GM19238 (cell line): Measurements from ENCODE around the gene INKA1.

Experiments
- DNase-seq: peaks from one replicate; pipeline ENCODE4 v3.0.0; 2011; ENCODE audit warnings: low spot score; ENCODE audit not compliant: insufficient read length

The INKA1 gene

DNA sequence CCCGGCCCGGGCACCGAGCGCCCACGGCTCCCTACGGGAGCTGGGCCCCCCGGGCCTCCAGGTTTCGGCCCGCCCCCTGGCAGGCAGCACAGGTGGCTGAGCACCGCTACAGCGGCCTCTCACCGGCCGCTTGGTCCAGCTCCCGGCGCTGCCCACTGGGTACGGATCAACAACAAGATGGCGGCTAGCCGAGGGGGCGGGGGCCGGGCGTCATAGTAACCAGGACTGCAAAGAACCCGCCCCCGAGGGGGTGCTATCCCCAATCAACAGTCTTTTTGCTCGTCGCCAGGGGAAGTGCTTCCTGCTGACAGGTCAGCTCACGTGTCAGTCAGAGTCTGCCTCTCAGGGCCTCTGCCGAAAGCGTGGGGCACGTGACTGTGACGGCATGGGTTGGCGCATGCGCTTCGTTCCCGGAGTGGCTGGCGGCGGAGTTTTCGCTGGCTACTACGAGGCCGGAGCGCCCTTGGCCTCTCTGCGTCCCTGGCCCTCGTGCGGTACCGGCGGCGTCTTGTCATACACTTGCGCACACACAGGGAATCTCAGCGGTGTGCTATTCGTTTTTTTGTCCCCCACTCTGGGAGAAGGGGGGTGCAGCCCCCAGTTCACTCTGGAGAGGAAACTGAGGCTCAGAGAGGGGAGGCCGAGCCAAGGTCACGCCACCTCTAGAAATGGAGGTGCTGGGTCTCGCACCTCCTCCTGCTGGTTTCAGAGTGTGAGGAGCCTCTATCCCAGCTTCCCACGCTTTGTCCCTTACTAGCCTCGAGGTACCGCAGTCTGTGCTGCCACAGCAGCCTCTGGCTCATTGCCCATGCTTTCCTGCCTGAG, 16.5 kb upstream of the INKA1 start, which contains the start of gene IP6K1:
TSS of gene IP6K1 (minus strand) at position 186 of the 825 bp plus-strand sequence. CDS start 38,502 bp downstream, outside the sequence.
- peak; percentile 100 for DNase-seq

DNA sequence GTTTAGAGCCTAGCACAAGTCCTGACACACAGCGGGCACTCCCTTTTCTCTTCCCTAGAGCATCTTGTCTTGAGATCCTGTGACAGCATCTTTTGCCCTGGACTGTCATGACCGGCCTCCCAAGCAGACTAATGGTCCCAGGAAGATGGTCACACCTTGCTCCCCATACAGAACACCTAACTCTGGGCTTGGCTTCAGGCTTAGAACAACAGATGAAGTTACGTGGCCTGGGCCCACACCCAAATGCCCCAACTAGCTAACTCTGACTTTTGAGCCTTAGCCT, 15.9 kb upstream of the INKA1 start:
- DNase-seq: no peak

DNA sequence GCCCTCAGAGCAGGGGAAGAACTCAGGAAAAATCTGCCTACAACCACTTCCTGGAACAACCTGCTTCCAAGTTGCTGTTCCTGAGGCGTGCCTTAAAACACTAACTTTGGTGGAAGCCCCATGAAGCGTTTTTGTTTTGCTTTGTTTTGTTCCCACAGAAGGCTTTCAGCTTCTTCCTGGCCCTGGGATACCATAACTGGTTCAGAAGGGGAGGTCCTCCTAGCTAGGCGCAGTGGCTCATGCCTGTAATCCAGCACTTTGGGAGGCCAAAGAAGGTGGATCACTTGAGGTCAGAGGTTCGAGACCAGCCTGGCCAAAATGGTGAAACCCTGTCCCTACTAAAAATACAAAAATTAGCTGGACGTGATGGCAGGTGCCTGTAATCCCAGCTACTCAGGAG, 15.5 kb upstream of the INKA1 start:
- DNase-seq: no peak

DNA sequence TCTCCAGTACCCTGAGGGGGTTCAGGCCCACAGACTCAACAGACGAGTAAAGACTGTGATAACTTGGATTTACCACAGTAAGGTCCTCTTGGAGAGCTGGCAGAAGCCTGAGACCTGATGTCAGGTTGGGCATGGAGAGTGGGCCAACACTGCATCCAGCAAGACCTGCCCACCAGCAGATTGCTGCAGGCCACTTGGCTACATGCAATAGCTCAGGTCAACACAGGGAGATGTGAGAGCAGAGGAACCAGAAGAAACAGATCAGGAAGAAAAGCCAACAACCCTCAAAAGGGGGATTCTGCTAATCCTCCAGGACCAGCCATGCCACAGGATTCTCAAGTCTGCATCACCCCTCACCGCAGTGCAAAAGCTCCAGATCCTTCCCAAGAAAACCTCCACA, 15.0 kb upstream of the INKA1 start:
- no peak for DNase-seq

DNA sequence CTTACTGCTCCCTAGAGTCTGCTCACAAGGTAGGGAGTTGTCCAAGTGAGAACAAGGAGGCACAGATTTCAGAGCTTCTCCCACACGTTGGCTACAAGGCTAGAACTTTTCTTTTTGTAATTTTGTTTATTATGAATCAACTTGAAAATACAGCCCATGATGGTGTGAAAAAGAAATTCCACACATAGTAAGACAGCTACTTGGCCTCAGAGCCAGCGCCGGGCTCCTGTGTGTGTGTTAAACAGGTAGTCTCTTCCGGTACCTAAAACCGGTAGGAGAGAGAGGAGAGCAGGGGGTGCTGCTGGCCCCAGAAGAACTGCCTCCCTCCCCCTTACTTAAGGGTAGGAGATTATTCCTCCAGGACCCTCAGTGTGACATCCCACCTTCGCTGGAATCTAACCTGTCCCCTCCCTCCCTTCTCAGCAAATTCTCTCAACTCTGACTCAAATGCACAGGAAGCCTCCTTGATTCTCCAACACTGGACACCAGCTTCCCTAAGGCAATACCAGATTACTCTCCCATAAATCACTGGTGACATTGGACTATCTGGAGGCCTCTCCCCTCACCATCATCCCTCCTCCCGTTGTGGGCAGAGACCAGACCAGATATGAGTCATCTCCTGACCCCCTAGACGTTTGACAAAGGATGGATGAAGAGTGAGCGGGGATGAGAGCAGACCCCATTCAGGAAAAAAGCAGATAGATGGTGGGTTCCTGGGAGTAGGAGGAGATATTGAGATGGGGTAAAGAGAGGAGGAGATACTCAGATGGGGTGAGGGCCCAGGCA, 12.2 kb upstream of the INKA1 start:
- no peak for DNase-seq

DNA sequence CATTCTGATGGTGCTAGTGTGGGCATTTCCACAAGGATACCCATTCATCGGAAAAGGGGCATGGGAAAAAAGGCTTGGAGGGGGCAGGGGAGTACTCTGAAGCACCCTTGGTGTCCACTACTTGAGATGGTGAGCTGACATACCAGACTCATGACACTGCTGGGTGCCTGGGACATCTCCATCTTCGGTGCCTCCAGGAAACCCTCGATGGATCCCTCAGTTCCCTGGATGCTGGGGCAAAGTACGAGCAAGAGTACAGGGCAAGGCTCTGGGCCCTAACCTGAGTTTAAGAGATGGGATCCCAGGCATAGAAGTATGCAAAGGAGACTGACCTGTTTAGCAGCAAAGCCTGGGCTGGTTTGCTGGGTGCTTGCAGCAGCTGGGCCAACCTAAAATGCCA, 11.5 kb upstream of the INKA1 start:
- no peak for DNase-seq

DNA sequence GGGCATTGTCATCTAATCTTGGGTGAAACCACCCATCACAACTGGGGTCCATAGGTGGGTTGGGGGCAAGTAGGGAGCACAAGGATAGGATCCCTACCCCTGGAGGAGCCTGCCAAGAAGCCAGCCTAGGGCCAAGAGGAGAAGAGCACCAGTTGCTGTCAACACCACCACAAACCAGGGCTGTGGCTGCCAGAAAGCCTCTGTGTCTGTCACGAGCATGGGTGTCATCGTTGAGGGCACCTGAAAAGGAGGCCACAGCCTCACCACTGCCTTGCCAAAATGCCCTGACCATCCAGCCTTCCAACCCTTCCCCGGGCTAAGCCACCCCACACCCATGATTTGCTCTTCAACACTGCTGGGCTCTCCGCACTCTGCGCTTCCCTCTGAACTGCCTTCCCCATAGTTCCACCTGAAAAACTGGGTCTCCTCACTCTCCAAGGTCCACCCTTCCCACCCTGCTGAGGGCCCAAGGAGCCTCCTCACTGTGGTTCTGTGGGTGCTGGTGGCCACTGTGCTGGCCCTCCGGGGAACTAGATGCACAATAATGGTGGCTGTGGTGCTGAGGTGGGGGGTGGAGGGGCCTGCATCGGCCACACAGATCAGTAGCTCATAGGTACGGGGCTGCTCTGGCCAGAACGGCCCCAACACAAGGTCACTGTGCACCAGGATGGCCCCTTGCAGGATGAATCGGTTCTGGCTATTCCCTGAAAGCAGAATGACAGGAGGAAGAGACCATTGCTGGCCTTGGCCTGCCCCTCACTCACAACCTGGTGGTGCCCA, 10.5 kb upstream of the INKA1 start:
- DNase-seq: no peak

DNA sequence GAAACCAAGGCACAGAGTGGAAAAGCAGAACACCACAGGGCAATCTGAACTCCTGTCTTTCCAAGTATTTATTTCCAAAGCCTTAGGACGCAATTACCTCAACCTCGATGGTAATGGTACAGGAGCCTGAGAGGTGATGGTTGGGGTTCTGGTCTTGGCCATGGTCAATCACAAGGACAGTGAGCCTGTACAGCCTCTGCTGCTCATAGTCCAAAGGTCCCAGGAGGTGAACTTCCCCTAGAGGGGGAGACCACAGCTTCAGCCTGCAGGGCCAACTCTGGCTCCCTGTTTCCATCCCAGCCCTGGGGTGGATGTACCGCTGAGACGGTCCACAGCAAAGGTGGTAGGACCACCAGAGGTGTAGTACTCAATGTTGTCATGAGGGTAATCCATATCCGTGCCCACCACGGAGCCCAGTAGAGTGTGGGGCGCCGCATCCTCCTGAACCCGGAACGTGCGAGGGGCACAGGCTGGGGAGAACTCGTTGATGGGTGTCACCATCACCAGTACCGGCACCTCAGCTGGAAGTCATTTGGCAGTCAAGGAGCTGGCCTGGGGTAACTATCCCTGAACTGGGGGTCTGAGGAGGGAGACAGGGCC, 9.5 kb upstream of the INKA1 start:
- DNase-seq: no peak

DNA sequence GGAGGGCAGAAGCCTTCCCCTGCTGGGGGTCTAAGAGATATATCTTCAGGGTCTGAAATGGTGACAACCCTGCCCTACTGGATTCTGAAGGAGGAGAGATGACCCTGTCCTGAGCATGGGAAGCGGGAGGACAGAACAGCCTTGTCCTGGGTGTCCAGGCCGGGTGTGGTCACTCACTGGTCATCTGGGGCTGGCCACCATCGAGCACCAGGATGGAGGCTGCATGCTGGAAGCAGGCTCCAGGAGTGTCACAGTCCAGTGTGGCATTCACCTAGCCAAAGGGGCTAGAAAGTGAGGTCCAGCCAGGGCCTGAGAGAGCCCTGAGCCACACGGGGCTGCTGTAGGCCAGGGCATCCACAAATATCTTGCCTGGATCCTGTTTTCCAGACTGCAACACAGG, 8.6 kb upstream of the INKA1 start:
- no peak for DNase-seq

DNA sequence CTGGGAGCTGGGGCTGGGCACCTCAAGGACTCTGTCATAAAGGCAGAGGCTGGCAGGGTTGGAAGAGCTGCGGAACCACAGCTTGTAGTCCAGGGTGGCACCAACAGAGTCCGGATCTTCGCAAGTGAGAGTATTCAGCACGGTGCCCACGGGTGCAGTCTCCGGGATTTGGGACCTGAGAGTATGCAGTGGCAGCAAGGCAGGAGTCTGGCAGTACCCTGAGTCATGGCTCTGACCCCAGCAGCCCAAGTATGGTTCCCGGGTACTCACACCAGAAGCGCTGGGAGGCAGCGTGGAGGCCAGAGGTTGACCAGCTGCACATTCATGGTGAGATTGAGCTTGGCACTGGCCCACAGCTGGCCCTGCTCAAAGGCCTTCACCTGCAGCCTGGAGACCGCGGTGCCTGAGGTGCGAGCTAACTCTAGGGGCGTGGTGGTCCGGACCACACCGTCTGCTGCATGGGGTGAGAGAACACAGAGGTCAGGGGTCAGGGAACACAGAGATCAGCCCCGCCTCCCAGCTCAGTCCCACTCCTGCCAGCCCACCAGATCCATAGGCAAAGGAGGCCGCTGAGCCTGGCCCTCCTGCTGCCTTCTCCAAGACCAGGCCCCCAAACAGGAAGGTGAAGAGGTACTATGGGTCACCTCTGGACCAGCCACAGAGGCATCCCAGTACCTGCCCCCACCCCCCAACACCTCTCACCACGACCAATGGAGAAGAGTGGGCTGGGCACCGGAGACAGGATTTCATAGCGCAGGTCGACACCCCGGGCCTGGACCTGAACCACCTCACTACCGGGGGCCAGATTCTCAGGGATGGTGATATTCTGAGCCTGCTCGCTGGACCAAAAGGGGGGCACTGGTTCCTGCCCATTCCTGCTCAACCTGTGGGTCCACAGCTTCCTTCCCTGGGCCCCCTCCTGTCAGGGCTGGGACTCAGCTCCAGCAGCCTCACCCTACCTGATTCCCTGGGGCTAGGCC, 7.8 kb upstream of the INKA1 start:
- no peak for DNase-seq

DNA sequence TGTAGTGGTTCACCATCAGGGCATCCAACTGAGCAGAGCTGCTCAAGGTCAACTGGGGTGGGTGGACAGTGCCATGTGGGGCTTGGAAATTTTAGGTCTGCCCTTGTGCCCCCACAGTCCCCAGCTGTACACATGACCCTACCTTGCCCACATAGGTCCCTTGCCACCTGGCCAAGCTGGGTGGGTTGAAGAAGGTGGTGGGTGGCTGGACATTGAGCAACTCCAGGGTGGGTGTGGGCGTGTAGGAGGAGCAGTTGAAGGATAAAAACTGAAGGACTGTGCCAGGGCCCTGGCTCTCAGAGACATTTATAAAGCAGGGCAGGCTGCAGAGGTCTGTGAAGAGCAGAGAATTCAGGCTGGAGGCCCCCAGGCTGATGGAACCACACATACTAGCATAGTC, 4.0 kb upstream of the INKA1 start:
- no peak for DNase-seq

DNA sequence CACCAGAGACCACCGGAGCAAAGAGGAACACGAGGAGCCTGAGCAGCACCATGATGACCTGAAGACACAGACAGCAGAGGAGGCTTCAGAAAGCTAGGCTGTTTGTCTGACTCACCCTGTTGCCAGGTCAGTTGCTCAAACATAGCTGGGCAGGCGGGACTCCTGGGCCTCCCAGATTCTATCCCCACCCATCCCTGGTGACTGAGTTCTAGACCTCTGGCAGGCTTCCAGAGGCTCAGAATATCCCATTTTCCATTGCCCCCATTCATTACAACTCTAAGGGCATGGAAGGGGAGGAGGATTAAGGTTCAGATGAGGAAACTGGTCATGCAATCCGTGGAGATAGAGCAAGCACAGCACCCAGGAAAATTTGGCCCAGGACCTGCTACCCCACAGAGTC, 3.3 kb upstream of the INKA1 start, which contains the start of gene CDHR4:
TSS of gene CDHR4 (minus strand) at position 113 of the 400 bp plus-strand sequence. CDS start at position 52, 61 bp downstream.
- DNase-seq: no peak

DNA sequence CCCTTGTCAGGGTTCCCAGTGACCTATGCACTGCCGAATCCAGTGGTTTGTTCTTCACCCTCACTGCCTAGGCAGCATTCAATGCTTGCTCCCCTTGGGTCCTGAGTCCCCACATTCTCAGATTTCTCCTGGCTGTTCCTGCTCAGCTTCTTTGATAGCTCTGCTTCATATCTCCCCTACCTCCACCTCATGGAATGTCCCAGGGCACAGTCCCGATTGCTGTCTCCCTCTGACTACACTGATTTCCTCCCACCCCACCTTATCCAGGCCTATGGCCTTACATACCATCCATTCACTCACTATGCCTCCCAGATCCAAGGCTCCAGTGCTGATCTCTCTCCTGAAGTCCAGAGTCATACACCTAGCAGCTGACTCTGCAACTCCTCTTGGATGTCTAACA, 1.9 kb upstream of the INKA1 start:
- no peak for DNase-seq

DNA sequence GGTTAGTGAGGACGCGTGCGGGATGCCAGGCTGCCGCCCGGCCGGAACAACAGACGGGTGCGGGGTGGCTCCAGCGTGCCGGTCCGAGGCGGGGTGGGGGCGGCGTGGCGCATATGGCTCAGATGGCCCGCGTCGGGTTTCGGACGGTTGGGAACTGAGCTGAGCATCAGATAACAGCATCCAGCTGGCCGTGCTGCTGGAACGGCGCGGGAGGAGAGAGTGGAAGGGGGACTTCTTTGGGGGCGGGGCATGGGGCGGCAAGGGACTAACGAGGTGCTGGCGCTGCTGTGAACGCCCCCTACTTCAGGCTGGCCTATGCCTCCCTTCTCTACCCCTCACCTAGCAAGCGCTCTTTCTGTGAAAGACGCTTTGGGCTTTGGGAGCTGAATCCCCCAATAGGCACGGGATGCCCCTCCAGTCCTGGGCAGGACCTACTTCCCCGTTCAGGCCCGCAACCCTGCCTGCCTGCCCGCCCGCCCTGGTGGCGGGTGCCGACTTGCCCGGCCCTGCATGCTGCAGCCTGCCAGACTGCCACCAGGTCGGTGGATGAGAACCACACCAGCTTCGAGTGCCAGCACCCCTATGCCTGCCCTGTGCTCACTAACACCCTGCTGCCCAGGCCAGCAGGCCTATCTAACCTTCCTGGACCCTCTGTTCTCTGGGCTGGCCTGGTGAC, 542 bp downstream of the INKA1 start:
- no peak for DNase-seq

DNA sequence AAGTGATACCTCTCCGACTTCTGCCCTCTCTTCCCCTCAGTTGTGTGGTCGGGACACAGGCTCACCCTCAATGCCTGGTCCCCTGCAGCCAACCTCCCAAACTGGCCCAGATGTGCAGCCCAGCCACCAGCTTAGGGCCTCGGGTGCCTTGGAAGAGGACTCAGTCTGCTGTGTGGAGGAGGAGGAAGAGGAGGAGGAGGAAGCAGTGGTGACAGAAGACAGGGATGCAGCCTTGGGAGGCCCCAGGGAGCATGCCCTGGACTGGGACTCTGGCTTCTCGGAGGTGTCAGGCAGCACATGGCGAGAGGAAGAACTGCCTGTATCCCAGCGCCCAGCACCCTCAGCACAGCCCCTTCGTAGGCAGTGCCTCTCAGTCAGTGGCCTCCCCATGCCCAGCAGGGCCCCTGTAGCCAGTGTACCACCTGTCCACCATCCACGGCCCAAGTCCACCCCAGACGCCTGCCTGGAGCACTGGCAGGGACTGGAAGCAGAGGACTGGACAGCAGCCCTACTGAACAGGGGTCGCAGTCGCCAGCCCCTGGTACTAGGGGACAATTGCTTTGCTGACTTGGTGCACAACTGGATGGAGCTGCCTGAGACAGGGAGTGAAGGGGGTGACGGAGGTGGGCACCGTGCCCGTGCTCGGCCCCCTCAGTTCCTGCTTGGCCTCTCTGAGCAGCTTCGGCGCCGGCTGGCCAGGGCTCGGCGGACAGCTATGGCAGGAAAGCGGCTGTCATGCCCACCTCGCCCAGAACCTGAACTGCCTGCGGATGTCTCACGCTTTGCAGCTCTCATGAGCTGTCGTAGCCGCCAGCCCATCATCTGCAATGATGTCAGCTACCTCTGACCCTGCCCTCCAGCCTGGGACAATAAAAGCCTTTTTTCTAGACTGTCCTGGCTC, 1.3 kb downstream of the INKA1 start:
- no peak for DNase-seq

DNA sequence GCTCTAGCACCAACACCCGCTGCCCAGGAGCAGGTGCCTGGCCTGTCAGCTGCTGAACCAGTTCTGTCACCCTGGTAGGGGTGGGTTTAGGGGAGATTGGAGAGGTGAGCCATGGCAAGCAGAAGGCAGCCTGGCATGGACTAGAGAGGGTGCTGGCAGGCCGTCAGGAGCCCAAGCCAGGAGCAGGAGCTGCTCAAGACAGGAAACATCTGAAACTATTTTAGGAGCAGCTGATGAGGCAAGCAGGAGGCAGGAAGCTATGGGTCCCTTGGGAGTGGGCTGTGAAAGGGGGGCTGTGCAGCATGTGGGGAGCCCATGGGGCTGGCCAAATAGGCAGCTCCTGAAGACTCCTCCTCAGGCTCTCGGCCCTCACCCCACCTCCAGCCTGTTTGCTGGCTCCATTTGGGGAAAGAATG, 2.3 kb downstream of the INKA1 start:
- no peak for DNase-seq

DNA sequence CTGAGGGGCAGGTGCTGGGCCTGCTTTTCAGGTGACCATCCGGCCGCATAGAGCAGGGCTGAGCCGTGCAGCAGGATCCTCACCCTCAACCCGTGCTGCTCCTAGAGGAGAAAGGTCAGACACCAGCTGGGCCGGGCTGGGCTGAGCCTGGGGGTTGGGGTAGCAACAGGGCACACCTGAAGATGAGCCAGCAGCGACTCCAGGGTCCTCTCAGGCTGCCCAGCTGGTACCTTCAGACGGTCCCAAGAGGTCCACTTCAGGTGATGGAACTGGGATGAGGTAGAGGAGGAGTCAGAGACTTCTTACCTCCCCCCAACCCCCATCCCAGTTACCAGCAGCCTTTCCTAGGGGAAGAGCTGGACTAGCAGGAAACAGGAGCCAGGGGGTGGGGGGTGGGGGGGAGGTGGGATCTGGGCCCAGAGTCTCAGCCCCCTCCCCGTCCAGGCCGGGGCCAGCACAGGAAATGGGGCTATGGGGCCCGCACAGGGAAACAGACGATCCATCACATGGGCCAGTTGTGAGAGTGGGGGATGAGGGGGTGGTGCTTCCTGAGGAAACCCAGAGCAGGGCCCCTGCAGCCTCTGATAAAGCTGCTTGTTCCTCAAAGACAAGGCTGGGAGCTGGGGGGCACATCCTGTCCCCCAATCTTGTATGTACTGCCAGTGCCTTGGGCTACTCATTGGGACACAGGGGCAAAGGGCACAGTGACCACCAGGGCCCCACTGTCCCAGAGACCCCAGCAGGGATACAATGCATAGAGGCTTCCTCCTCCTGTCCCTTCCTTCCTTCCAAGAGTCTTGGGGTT, 3.0 kb downstream of the INKA1 start:
- DNase-seq: no peak

DNA sequence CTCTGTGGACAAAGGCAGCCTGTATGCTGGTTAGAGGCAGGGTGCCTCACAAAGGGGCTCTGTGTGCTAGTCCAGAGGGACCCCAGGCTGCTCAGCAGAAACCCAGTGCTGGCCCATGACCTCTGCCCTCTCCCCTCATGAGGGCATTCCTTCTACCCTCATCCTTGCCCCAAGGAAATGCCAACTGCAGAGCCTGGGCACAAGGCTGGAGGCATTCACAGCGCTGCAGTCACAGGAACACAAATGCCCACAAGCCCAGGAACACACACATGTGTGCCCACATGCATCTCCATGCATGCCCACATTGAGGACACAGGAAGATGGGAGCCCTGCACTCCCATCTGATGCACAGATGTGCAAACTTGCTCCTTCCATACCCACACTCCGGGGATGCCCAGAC, 3.8 kb downstream of the INKA1 start:
- DNase-seq: no peak
